Panc1 (cell line): ENCODE data around the gene PVALB. TPM values are rescaled to one million over a fixed set of nuclear protein-coding genes. Genes with fewer than 3 reads are reported as not detected.

Experiments used
- ATAC-seq: fragments of 200-7000 bp; cut with Tn5 transposase; 2 replicates; pipeline ENCODE4 v1.9.1; 2020; ENCODE audit warnings: mild to moderate bottlenecking, moderate library complexity
- BruUV-seq: library from RNA; stranded (reverse); fragments of 400-500 nt; replicated peaks from 2 replicates; lab custom pipeline; 2021; lab: Mats Ljungman, UMichigan
- CTCF ChIA-PET: fragments of 300-600 bp; sonication (Branson Sonifier 250); formaldehyde crosslinking; loops from one replicate; lab custom pipeline; 2022; ENCODE audit warnings: antibody characterized with exemption; lab: Charles Lee
- POLR2A ChIA-PET: fragments of 300-600 bp; sonication (Branson Sonifier 250); formaldehyde crosslinking; loops from one replicate; lab custom pipeline; 2022; ENCODE audit warnings: antibody characterized with exemption; lab: Charles Lee
- DNase-seq: peaks from one replicate; pipeline ENCODE4 v3.0.0-alpha.2; 2010; ENCODE audit warnings: low read depth, low spot score
- H3K27ac ChIP-seq: 2 replicates; pipeline ENCODE4 v1.5.1; 2011; ENCODE audit warnings: mild to moderate bottlenecking, low read length, inconsistent platforms
- H3K27me3 ChIP-seq: fragments of 200-500 bp; sonication (Bioruptor generic); 2 replicates; pipeline ENCODE4 v1.6.0; 2014; ENCODE audit warnings: low read length, inconsistent platforms; ENCODE audit not compliant: control insufficient read depth, insufficient read depth
- H3K36me3 ChIP-seq: fragments of 200-500 bp; sonication (Bioruptor generic); 2 replicates; pipeline ENCODE4 v1.5.1; 2014; ENCODE audit warnings: inconsistent platforms, mild to moderate bottlenecking, low read length, moderate library complexity; ENCODE audit not compliant: control insufficient read depth, insufficient read depth
- H3K4me1 ChIP-seq: 2 replicates; pipeline ENCODE4 v1.5.1; 2011; ENCODE audit warnings: inconsistent platforms, mild to moderate bottlenecking, low read length, moderate library complexity; ENCODE audit not compliant: control insufficient read depth, insufficient read depth
- H3K4me3 ChIP-seq, 2 experiments: 2 replicates each; pipeline ENCODE4 v1.5.1; 2011 to 2012; ENCODE audit warnings: low read depth in 2 of 2, low read length in 2 of 2, mild to moderate bottlenecking in 2 of 2, inconsistent platforms in 1 of 2, moderate library complexity in 1 of 2
- H3K9me3 ChIP-seq: fragments of 200-500 bp; sonication (Bioruptor generic); 2 replicates; pipeline ENCODE4 v1.5.1; 2014; ENCODE audit warnings: low read depth, mild to moderate bottlenecking, inconsistent platforms, low read length, moderate library complexity; ENCODE audit not compliant: control insufficient read depth, insufficient read depth
- CTCF ChIP-seq: fragments of 450-650 bp; IDR thresholded peaks from 2 replicates; pipeline ENCODE4 v1.5.1; 2017; ENCODE audit warnings: mild to moderate bottlenecking
- POLR2AphosphoS5 ChIP-seq: IDR thresholded peaks from 2 replicates; pipeline ENCODE4 v1.6.1; 2012; ENCODE audit warnings: mild to moderate bottlenecking, low read depth, low read length, moderate library complexity
- REST ChIP-seq, 2 experiments: IDR thresholded peaks; 2 replicates each; pipeline ENCODE4 v1.6.1; 2011 to 2012; ENCODE audit warnings: low read depth in 2 of 2, control low read depth in 1 of 2, low read length in 1 of 2, mild to moderate bottlenecking in 1 of 2, moderate library complexity in 1 of 2; ENCODE audit not compliant: insufficient read depth in 1 of 2
- SIN3A ChIP-seq: IDR thresholded peaks from 2 replicates; pipeline ENCODE4 v1.6.1; 2012; ENCODE audit warnings: low read depth, mild to moderate bottlenecking, low read length, moderate library complexity, borderline replicate concordance; ENCODE audit not compliant: insufficient read depth
- TCF7L2 ChIP-seq: IDR thresholded peaks from 2 replicates; pipeline ENCODE4 v1.6.1; 2011; ENCODE audit warnings: mild to moderate bottlenecking, low read depth, low read length, inconsistent platforms
- in situ Hi-C: cut with HindIII; loops from 2 replicates; pipeline ENCODE4 v1.10.0; 2016; ENCODE audit warnings: low sequenced_read_pairs, low pct_unique_long_range_greater_than_20kb
- intact Hi-C: fragments of 100-400 bp; cut with micrococcal nuclease; formaldehyde crosslinking; loops from one replicate; pipeline ENCODE4 v1.10.0; 2022; ENCODE audit not compliant: unreplicated experiment
- total RNA-seq: library from RNA; stranded (reverse); gene quantifications from one replicate; pipeline ENCODE4 v1.2.1, GENCODE V29; 2021; ENCODE audit not compliant: unreplicated experiment

PVALB gene
- total RNA-seq, 1 experiment from 2014 or later = not detected

- in situ Hi-C loops (no loop called here), intact Hi-C loops (no loop called here)
- no TSS peak for BruUV-seq
- Histone ChIP-seq H3K4me1 (no peaks in the 10 kb centered on the region), H3K36me3 (no peaks in the 10 kb centered on the region), H3K9me3 (no peaks in the 10 kb centered on the region), H3K4me3 (no peak overlapping the region), H3K27ac (no peak overlapping the region), H3K27me3 (no peaks in the 10 kb centered on the region)
- no peak for TF ChIP-seq POLR2AphosphoS5
- TF ChIP-seq TCF7L2 = no peak
- TF ChIP-seq SIN3A = no peak
- no peak for TF ChIP-seq CTCF
- no peak for TF ChIP-seq REST (IDR thresholded peaks at IDR 0.05; ENCODE audit: insufficient read depth in 1 of 2, low read depth in 2 of 2, low read length in 1 of 2)
- DNase-seq = no peak
- ChIA-PET POLR2A (no interaction called here), CTCF (interaction anchor here (0.6 kb wide), 1 partner anchor 285 kb away, joined by 5 read pairs; no protein-coding TSS in a partner anchor)
- no peak for ATAC-seq
Measured at GRCh38 chr22:36840106-36840505, 23.3 kb upstream of the PVALB start.

- H3K27me3 ChIP-seq = no peaks in the 10 kb centered on the region
- no TSS peak for BruUV-seq
- no peak overlapping the region for H3K27ac ChIP-seq
- POLR2A ChIA-PET = no interaction called here
- no peaks in the 10 kb centered on the region for H3K36me3 ChIP-seq
- H3K9me3 ChIP-seq = no peaks in the 10 kb centered on the region
- ATAC-seq (no peak), DNase-seq (no peak)
- H3K4me1 ChIP-seq = no peaks in the 10 kb centered on the region
- H3K4me3 ChIP-seq = no peak overlapping the region
- CTCF ChIA-PET = no interaction called here
- TF ChIP-seq REST (IDR thresholded peaks at IDR 0.05; ENCODE audit: insufficient read depth in 1 of 2, low read depth in 2 of 2, low read length in 1 of 2) (no peak), TCF7L2 (no peak), SIN3A (no peak), POLR2AphosphoS5 (no peak), CTCF (no peak)
- intact Hi-C loops (no loop called here), in situ Hi-C loops (no loop called here)
Measured at GRCh38 chr22:36839356-36840073, 22.7 kb upstream of the PVALB start.
